MM.1S (cell line): ENCODE measurements around the gene SERF2.

Experiments
- DNase-seq: peaks from one replicate; pipeline ENCODE4 v3.0.0-alpha.2; 2015
- H2AFZ ChIP-seq: fragments of 300-600 bp; sonication (generic); 2 replicates; pipeline ENCODE4 v1.6.0; 2016; ENCODE audit warnings: antibody characterized with exemption, low read length
- H3F3A ChIP-seq: fragments of 300-600 bp; sonication (generic); 2 replicates; pipeline ENCODE4 v1.6.1; 2016; ENCODE audit warnings: mild to moderate bottlenecking, antibody characterized with exemption, low read length, moderate library complexity, mixed read lengths; ENCODE audit not compliant: insufficient read depth
- H3K27ac ChIP-seq: fragments of 300-600 bp; sonication (generic); 2 replicates; pipeline ENCODE4 v1.5.1; 2016; ENCODE audit warnings: mild to moderate bottlenecking, low read length
- H3K27me3 ChIP-seq: fragments of 300-600 bp; sonication (generic); replicated peaks from 2 replicates; pipeline ENCODE4 v1.6.0; 2016; ENCODE audit warnings: low read length; ENCODE audit not compliant: insufficient read depth
- H3K36me3 ChIP-seq: fragments of 300-600 bp; sonication (generic); replicated peaks from 2 replicates; pipeline ENCODE4 v1.6.1; 2016; ENCODE audit warnings: mild to moderate bottlenecking, low read length, mixed read lengths; ENCODE audit not compliant: insufficient read depth
- H3K4me1 ChIP-seq: fragments of 300-600 bp; sonication (generic); 2 replicates; pipeline ENCODE4 v1.6.1; 2016; ENCODE audit warnings: low read length, mixed read lengths
- H3K4me2 ChIP-seq: fragments of 300-600 bp; sonication (generic); 2 replicates; pipeline ENCODE4 v1.6.0; 2016; ENCODE audit warnings: low read depth, low read length
- H3K4me3 ChIP-seq: fragments of 300-600 bp; sonication (generic); 2 replicates; pipeline ENCODE4 v1.5.1; 2016; ENCODE audit warnings: low read length, mixed read lengths
- H3K79me2 ChIP-seq: fragments of 300-600 bp; sonication (generic); 2 replicates; pipeline ENCODE4 v1.6.1; 2016; ENCODE audit warnings: mixed run types, low read length, mixed read lengths
- H3K9ac ChIP-seq: fragments of 300-600 bp; sonication (generic); 2 replicates; pipeline ENCODE4 v1.6.1; 2016; ENCODE audit warnings: low read length, mixed read lengths
- H3K9me2 ChIP-seq: fragments of 300-600 bp; sonication (generic); replicated peaks from 2 replicates; pipeline ENCODE4 v1.6.1; 2016; ENCODE audit warnings: mild to moderate bottlenecking, low read length, mixed read lengths; ENCODE audit not compliant: insufficient read depth
- H3K9me3 ChIP-seq: fragments of 300-600 bp; sonication (generic); replicated peaks from 2 replicates; pipeline ENCODE4 v1.6.1; 2016; ENCODE audit warnings: mild to moderate bottlenecking, low read length, mixed read lengths; ENCODE audit not compliant: insufficient read depth
- H4K20me1 ChIP-seq: fragments of 300-600 bp; sonication (generic); 2 replicates; pipeline ENCODE4 v1.6.1; 2016; ENCODE audit warnings: mild to moderate bottlenecking, low read length, moderate library complexity, mixed read lengths; ENCODE audit not compliant: insufficient read depth
- EZH2 ChIP-seq: fragments of 300-600 bp; sonication (generic); optimal IDR thresholded peaks from 2 replicates; pipeline ENCODE3; 2017; ENCODE audit warnings: low read depth, mild to moderate bottlenecking, antibody characterized with exemption, low read length, mixed read lengths
- EZH2phosphoT487 ChIP-seq: fragments of 300-600 bp; sonication (generic); IDR thresholded peaks from 2 replicates; pipeline ENCODE4 v1.6.1; 2018; ENCODE audit warnings: antibody characterized with exemption, low read length
- TF ChIP-seq, protein P1 (sequence below): fragments of 300-600 bp; sonication (generic); IDR thresholded peaks from 2 replicates; pipeline ENCODE4 v1.5.1; 2016; ENCODE audit warnings: antibody characterized with exemption, low read length, mixed read lengths

The SERF2 gene

DNA sequence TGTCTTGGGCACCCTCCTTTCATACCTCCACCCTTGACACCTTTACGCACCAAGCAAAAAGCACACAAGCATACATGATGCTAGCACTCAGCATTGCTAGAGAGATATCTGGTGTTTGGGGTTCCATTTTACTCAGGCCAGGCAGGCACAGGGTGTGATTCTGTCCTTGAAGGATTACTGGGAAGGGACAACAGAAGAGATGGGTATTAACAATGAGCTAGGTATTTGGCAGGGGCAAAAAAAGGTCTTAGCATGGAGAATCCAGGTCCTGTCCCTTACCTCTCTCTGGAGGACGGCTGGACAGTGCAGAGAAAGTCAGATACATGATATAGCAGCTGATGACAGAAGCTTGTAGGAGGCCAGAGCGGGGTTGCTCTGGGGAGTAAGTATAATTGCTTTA, 4.4 kb downstream of the SERF2 start:
- Histone ChIP-seq H4K20me1 (no peaks in the 10 kb centered on the region), H2AFZ (no peak overlapping the region), H3K79me2 (peaks cover 43% of the 10 kb centered on the region), H3F3A (peaks cover 11% of the 10 kb centered on the region; the same call in 1 of the 2 replicates), H3K9me3 (no peaks in the 10 kb centered on the region), H3K27me3 (no peaks in the 10 kb centered on the region), H3K9me2 (no peaks in the 10 kb centered on the region), H3K27ac (no peak overlapping the region), H3K4me1 (peaks cover 12% of the 10 kb centered on the region), H3K9ac (no peak overlapping the region), H3K4me3 (no peak overlapping the region), H3K36me3 (no peaks in the 10 kb centered on the region), H3K4me2 (no peak overlapping the region)
- TF ChIP-seq EZH2 (no peak), EZH2phosphoT487 (no peak)
- TF ChIP-seq, protein P1, sequence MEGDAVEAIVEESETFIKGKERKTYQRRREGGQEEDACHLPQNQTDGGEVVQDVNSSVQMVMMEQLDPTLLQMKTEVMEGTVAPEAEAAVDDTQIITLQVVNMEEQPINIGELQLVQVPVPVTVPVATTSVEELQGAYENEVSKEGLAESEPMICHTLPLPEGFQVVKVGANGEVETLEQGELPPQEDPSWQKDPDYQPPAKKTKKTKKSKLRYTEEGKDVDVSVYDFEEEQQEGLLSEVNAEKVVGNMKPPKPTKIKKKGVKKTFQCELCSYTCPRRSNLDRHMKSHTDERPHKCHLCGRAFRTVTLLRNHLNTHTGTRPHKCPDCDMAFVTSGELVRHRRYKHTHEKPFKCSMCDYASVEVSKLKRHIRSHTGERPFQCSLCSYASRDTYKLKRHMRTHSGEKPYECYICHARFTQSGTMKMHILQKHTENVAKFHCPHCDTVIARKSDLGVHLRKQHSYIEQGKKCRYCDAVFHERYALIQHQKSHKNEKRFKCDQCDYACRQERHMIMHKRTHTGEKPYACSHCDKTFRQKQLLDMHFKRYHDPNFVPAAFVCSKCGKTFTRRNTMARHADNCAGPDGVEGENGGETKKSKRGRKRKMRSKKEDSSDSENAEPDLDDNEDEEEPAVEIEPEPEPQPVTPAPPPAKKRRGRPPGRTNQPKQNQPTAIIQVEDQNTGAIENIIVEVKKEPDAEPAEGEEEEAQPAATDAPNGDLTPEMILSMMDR = no peak
- DNase-seq = no peak

DNA sequence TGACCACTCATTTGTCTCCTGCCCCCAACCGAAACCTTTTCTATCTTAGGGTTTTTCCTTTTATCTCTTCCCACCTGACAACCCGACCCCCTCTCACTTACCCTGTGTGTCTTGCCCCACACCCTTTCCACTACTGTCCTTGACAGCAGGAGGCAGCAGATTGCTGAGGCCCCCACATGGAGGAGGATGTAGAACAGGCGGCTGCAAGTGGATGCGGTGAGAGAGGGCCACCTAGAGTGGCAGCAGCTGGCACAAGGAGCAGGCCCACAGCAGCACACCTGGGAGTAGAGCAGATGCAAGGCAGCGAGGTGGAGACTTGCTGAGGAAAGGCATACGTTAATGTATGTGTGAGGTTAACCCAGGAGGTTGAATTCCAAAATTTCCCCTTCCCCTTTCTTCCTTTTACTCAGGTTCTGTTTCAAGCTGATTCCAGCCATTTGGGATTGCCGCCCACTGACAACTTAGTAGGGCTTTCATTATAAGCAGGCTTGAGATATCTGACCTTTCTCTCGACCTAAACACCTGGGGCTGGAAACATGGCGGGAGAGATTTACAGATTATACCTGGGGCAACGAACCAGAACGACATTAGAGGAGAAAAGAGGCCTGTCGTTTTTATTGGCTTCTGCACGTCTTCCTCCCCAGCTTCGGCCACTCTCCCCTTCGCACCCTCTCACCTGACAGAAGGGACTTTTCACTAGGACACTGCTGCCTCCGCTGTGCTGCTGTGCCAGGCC, 7.3 kb downstream of the SERF2 start:
- DNase-seq = no peak
- Histone ChIP-seq H3K4me3 (no peak overlapping the region), H3K4me2 (no peak overlapping the region), H2AFZ (no peak overlapping the region), H3K4me1 (peaks cover 5% of the 10 kb centered on the region), H3K79me2 (peaks cover 28% of the 10 kb centered on the region), H3K27me3 (no peaks in the 10 kb centered on the region), H3K9ac (no peak overlapping the region), H3K9me3 (no peaks in the 10 kb centered on the region), H3F3A (peaks cover 11% of the 10 kb centered on the region; the same call in 1 of the 2 replicates), H3K9me2 (no peaks in the 10 kb centered on the region), H4K20me1 (no peaks in the 10 kb centered on the region), H3K27ac (no peak overlapping the region), H3K36me3 (peaks cover 4% of the 10 kb centered on the region)
- TF ChIP-seq EZH2phosphoT487 = no peak

DNA sequence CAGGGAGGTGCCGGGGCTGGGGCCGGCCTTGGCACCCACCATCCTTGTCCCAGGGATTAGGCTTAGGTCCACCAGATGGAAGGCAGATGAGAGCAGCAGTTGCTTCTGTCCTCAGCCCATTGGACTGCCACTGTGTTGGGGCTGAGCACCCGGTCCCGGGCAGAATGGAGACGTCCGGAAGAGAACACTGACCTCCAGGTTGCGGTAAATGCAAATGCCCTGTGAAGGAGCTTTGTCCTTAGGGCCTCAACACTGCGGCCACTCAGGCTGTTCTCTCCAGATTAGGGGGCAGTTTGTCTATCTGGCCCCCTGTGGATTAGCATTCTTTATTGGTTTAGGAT, 7.8 kb downstream of the SERF2 start, which contains the start of gene SERINC4:
TSS of gene SERINC4 (minus strand) at position 276 of the 341 bp plus-strand sequence. CDS start at position 42, 234 bp downstream.
- H3K4me2 ChIP-seq = peak within 1 kb of the TSS; percentile 59
- peaks cover 23% of the 10 kb centered on the region for H3K79me2 ChIP-seq
- H3F3A ChIP-seq = peaks cover 11% of the 10 kb centered on the region; the same call in 1 of the 2 replicates
- no peaks in the 10 kb centered on the region for H3K27me3 ChIP-seq
- H3K4me3 ChIP-seq = peak within 1 kb of the TSS; percentile 78
- peaks cover 5% of the 10 kb centered on the region for H3K4me1 ChIP-seq
- DNase-seq = no peak
- H2AFZ ChIP-seq = peak within 1 kb of the TSS; percentile 61
- H4K20me1 ChIP-seq = no peaks in the 10 kb centered on the region
- peaks cover 4% of the 10 kb centered on the region for H3K36me3 ChIP-seq
- H3K9me3 ChIP-seq = no peaks in the 10 kb centered on the region
- peak within 1 kb of the TSS; percentile 9; the same call in 1 of the 2 replicates for H3K27ac ChIP-seq
- peak within 1 kb of the TSS; percentile 73 for H3K9ac ChIP-seq
- no peaks in the 10 kb centered on the region for H3K9me2 ChIP-seq
- TF ChIP-seq EZH2 (no peak), EZH2phosphoT487 (no peak)
- TF ChIP-seq, protein P1 = no peak
